Inflammatory macrophage treated with lipopolysaccharide for 1 hour (primary cell): Measurements from ENCODE around the gene RFX3.
"Not testable (repeated sequence)": the region's sequence is repeated elsewhere in the genome, so short reads cannot be mapped to it uniquely, and the experiment has no call there.

ENCODE experiments used
- DNase-seq, 2 donors: peaks; one replicate each; pipeline ENCODE4 v3.0.0-alpha.2; 2020 to 2022

Gene RFX3

DNA sequence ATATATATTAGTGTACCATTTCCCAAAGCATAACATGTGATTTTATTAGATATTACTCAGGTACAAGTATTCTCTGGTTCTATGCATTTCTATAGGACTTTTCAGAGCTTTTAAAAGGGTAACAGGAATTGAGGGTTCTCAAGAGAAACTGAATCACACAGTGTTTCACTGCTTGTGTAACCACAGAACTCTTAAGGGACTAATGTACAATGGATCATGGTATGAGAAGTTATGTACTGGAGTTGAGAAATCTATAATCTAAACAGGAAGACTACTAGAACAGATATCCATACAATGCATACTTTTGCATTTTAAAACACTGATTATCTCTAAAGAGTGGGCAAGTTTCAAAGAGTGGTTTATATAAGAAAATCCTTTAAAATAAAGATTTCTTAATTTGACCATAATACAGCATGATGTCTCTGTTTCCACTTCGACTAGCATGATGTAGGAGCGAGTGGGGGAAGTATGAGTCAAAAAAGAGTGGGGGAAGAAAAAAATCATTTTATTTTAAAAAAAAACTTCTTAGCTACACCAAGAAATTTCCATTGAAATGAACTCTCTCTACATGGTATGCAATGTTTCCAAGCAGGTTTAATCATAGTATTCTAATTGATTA lies 183.5 kb downstream of the RFX3 start:
- DNase-seq: peak; percentile 43 to 45

DNA sequence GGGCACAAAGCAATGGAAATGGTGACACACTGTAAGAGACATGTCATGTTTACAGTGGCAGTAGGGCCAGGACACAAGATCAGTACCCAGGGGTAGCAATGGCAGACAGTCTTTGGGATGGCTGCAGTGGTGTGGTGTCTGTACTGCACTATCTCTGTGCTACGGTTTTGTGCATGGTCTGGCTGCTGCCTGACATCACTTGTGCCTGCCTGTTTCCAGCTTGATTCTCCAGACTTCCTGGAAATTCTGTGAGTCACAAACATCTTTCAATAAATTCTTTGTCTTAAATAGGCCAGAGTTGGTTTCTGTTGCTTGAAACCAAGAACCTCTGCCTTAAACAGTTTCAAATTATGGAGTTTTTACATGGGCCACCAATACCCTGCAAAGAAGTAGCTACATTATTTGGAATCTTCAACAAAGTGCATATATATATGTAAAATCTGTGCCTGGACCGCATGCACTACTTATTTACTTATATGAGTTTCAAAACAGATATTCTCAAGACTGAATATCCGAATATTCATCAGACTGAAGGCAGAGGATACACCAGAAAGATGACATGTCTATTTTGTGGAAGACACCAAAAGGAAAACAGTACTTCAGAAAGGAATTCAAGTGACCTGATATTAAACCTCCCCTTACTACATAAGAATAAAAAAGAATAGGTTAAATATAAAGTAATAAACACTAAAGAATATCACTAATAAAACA lies 188.1 kb downstream of the RFX3 start:
- no peak for DNase-seq

DNA sequence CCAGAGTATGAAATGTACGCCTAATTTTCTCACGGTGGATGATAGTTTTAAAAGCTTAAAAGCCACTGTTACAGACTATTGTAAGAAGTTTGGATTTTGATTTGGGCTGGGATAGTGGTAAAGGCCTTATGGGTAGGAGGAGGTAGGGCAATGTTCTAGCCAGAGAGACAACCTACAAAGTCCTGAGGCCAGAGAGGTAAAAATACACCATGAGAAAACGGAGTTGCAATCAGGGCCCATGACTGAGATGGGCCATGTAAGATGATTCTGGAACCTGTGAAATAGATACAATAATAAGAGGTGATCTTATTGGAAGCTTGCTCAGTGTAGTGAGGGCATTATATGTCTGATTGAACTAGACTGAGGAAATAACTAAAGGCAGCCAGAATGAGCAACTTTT lies 188.8 kb downstream of the RFX3 start:
- no peak for DNase-seq

DNA sequence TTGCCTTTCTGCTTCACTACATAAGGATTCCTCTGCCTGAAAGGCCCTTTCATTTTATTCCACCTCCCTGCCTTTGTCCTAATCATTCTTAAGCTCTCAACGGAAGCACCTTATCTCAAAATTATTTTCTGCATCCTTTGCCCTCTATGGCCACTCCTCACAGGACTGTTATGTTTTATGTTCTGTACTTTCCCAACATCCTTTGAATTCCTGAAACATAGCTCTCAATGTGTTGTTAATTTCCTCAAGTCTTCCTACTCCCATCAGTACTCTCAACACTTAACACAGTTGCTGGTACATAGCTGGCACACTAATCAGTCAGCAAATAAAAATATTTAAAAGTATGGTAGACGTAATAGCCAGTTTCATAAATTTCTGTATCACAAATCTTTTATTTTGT lies 193.0 kb downstream of the RFX3 start:
- no peak for DNase-seq

DNA sequence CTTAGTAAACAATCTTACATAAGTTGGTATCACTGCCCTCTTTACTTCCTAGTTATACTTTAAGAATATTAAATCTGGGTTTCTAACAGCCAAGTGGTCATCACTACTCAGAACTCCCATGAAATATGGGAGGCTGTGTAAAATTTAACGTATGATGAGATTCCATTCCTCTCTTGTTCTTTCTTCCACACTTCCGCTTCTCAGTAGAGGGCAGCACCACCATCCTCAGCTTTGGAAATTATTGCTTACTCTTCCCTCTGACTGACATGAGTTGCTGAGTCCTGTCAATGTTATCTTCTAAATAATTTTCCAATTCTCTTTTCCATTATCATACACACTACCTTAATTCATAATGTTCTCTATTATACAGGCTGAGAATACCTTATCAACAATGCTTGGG lies 194.0 kb downstream of the RFX3 start:
- peak in 1 of 2 donors; percentile 17 for DNase-seq

DNA sequence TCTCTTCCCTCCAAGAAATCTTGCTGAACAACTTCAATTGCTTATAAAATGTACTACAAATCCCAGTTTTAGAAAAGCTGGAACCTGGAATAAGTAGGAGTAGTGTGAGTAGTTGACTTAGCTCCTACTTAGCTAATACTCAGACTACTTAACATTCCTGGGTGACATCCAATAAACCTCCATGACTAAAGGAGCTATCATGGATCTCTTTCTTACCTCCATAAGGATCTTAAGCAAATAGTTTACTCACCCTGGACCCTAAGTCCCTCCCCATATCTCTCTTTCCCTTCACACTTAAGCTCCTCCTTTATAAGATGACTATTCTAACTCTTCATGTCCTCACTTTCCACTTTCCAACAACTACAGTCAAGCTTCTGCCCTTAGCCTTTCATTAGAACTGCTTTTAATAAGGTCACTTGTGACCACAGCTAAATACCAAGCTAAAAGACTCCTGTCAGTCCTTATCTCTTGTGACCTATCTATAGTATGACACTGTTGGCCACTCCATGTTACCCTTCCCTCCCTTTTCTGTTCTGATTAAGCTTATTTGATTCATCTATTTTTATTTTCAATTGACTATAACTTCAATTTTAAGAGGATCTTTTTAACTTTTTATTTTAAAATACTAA lies 194.9 kb downstream of the RFX3 start:
- no peak for DNase-seq

DNA sequence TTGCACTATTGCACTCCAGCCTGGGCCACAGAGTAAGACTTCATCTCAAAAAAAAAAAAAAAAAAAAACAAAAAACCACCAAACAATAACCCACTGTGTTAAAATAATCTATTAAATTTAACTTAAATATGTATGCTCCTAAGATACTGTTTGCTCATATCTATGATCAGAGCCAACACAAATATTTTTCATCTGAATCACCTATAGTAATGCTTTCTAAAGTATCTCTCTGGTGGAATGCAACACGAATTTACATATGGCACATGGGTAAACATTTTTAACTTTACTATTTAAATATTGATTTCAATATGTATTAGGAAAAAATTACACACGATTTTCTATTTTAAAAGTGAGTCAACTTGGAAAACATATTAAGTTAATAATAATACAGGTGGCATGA lies 196.4 kb downstream of the RFX3 start:
- DNase-seq: no peak

DNA sequence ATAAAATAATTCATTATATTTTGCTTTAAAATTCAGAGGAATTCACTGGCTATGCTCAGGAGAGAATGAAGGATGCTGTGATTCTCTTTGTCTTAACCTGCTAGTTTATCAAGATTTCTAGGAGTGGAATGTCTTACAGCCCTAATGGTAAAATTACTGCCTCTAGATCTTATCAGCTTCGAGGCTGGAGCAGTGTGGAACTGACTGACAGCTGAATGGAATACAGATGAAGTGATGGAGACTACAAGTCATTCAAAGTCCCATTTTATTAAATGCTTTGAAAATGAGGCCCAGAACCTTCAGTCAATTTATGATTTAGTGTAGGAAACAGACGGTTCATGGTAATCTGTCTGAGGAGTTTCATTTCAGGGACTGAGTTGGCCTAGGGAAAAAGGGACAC lies 202.1 kb downstream of the RFX3 start:
- DNase-seq: no peak

DNA sequence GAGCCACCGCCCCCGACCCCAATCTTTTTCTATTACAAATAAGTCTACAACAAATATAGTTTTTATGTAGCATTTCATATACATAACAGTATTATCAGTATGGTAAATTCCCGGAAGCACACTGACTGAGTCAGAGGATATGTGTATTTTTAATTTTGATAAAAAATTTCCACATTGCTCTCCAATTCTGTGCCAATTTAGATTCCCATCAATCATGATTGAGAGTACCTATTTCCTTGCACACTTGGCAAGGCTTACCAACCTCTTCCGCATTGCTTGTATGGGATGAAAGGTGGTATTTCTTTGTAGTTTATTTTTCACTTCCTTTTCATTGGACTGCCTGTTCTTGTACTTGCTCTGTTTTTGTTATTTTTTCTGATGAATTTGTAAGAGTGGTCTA lies 204.6 kb downstream of the RFX3 start:
- DNase-seq: no peak

DNA sequence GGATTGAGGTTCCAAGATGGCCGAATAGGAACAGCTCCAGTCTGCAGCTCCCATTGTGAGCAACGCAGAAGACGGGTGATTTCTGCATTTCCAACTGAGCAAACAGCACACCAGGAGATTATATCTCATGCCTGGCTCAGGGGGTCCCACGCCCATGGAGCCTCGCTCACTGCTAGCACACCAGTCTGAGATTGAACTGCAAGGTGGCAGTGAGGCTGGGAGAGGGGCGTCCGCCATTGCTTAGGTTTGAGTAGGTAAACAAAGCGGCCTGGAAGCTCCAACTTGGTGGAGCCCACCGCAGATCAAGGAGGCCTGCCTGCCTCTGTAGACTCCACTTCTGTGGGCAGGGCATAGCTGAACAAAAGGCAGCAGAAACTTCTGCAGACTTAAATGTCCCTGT lies 213.2 kb downstream of the RFX3 start:
- not testable (repeated sequence) for DNase-seq

DNA sequence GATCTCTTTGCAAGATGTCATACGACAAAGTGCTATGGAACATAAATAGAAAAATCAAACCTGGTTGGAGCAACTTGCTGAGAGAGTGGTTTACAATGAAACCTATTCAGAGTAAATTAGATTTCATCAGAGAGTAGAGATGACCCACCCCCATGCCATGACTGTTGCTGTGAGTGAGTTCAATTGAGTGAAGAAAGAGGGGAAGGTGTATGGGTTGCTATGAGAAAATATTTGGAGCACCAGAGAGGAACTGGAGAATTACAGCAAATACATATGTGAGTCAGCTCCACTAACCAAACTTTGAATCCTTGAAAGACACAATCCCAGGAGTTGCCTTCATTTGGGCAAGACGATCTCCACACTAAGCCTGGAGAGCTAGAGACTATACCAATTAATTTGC lies 217.2 kb downstream of the RFX3 start:
- DNase-seq: no peak

DNA sequence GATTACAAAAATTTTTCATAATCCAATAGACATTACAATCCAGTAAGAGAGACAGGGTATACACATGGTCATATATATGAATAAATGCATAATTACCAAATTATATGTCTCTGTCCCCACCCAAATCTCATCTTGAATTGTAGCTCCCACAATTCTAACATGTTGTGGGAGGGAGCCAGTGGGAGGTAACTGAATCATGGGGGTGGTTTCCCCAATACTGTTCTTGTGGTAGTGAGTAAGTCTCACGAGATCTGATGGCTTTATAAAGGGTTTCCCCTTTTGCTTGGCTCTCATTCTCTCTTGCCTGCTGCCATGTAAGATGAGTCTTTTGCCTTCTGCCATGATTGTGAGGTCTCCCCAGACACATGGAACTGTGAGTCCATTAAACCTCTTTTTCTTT lies 221.4 kb downstream of the RFX3 start:
- peak; percentile 8 to 15 for DNase-seq

DNA sequence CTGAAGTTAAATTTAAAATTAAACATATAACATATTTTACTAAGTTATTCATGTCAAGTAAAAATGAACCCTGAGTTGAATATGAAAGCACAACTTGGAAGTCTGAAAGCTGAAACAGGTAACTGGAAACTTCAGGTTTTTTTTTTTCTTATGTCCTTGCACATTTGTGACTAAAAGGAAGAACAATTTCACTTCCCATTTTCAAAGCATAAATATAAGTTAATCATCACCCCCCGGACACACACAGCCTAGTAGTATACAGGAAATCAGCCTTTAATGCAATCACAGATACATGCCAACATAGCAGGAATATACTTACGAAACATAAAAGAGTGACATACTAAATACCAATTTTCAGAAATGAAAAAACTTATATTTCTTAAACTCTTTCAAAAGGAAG lies 225.9 kb downstream of the RFX3 start:
- DNase-seq: peak; percentile 67 to 69

DNA sequence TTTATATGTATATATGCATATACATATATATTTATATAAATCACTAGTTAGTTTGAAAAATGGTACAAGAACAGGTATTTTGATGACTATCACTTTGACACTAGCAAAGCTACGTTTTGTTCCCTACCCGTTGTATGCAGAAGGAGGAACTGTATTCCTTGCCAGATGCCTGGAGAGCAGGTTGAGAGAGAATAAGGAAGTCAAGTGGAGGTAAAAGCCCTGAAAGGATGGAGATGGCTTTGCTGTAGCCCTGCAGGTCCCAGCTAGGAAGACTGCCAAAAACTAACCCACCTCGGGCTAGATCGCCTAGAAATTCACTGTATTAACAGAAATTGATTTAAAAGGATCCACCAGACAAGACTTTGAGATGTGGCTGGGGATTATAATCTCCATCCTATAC lies 229.3 kb downstream of the RFX3 start:
- DNase-seq: no peak

DNA sequence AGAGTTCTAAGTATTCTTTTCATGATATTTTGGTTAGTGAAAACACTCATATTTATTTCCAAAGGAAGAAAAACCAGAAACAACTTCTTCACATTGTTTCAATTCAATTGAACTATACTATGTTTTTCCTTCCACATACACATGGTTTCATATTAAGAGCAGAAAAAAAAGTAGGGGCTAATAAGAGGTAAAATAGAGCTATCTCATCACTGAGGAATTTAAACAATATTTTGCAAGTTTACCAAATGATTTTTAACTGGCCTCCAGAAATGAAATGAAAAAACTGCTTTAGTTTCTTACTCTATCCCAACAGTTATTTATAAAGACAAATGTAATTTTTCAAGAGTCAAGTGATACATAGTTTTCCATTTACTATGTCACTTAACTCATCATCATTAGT lies 233.5 kb downstream of the RFX3 start:
- no peak for DNase-seq

DNA sequence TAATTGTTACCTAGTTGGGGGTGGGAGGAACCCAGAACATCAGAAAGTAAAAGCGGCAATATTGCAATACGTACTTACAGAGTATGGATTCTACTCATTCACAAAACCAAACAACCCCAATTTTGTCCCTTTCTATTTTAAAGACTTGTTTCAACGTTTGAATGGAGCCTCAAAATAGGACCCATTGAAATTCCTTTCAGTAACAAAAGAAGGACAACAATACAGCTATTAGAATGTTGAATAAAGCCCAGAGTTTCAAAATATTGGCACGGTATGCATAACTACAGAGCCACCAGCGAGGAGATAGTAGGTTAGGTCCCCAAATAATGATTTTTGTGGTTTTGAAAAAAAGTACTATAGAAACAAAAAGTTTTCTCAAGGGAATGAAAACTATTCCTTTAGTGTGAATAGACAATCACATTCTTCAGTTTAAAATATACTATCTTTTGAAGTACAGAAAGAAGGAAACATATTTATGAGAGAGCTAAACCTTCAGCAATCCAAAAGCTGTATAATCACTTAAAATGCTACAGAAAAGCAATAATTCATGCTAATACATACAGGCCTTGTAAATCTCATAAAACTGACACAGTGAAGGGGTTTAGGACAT lies 235.5 kb downstream of the RFX3 start:
- no peak for DNase-seq

DNA sequence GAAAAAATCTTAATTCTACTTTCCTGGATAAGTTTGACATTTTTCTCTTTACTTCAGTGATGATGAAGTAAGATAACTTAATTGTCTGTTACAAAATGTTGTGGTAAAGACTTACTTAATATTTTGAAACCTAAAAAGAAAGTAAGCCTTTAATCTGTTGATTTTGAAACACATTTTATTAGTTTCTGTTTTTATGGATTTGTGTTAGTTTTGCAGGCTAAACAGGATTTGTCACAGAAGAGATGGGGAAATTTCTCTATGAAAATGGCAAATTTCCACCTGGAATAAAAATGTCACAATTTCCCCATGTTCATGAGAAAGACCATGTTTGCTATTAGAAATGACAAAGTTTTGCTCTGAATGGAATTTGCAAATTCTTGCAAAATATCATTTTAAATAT lies 237.1 kb downstream of the RFX3 start:
- peak; percentile 19 to 25 for DNase-seq

DNA sequence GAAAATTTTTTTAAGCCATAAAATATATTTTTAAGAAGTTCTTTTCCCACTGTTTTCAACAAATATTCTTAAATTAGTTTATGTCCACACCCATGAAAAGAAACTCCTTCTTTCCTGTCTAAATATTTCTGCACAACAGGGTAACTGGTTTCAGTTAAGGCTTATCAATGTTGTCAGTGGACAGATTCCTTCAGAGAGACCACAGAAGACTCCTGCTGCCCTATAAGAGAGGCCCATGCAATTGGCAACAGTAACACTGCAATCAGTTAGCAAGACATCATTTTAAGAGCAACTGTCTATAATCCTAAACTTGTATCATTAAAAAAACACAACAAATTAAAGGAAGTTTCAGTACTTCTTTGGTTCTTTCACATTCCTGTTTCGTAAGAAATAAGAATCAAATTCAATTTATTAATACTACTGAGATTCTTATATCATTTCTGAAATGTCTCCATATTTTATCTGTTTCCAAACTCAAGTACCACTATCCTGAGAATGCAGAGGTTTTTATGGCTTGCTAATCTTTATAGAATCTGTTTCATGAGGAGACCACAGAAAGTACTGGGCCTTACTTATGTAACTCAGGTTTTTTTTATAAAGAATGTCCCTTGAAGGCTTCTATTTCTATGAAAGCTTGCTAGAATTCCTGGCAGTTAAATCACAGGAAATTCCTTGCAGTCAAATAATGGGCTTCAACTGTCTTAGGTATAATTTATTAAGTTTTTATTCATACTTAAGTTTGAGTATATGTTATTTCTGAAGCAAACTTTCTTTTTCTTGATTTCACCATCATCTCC lies 240.2 kb downstream of the RFX3 start:
- DNase-seq: no peak

DNA sequence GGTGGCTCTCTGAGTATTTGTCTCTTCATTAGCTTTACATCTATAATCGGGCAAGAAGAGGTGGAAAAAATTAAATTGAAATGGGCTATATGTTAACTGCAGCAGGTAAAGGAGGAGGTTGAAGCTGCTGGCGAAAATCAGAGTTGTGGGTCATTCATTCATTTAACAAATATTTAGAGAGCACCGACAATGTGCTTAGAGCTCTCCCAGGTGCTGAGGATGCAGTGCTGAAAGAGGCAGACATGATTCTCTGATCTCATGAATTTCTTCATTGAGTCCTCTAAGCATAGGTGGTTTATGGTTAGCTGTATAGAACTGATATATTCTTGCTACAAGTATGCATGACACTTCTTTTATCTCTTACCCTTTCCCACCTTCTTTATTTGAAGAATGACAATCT lies 243.4 kb downstream of the RFX3 start:
- DNase-seq: no peak

DNA sequence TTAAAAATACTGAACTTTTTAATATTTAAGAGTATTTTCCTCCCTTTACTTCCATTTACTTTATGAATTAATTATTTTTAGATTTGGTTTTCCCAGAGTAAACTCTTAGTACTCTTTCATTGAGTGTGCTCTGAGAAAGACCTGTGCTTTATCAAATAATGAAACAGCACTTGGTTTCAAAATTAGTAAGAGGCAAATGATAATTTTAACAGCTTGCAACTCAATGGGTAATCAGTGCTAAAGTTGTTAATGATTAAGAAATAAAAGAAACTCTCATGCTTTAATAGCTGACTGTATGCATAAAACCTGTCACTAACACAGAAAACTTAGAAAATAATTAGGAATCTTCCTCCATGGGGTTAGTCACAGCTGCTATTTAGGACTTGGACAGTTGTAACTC lies 244.4 kb downstream of the RFX3 start:
- no peak for DNase-seq

DNA sequence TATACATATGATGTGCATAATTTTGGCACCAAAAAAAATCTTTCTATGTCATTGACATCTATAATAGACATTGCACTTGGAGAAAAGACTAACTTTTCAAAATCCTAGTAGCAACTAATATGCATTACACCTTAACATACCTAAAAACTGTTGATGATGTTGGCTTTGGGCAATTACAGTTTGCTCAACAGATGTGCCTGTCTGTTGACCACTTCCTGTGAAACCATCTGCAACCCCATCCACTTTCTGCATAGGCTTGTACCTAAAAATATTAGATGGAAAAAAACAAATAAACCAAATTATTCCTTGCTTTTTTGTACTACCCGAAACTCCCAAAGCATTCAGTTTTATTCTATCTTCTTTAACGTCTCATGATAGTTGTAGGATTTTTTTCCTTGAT lies 248.6 kb downstream of the RFX3 start:
- no peak for DNase-seq

DNA sequence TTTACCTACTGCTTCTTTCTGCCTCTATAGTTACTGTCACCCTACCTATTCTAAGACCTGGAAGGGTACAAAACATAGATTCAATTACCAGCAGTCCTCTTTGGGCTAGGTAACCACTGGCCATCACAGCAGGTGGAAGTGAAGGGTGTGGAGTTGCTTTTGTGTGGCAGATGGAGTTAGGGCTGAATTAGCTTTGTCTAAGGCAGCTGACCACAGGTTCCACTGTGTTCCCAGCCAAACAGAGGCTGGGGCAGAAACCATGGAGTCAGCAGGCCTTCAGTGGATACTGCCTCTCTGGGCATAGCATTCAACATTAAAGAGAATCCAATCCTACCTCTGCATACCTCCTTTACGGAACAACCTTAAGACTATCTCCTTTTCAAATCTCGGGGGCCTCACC lies 254.2 kb downstream of the RFX3 start:
- DNase-seq: no peak

DNA sequence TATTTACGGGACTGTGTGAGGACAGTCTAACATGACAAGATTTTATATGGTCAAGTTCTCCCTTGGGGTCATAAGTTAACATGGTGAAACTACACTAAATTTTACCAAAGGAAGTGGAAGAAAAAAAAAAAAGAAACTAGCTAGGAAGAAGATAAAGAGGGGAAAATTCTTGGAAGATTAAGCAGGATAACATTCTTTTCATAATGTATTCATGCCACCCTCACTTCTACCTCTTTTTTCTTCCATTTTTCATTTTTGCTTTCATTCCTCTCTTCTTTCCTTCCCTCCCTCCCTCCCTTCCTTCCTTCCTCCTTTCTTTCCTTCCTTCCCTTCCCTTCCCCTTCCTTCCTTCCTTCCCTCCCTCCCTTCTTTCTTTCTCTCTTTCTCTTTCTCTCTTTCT lies 254.6 kb downstream of the RFX3 start:
- DNase-seq: no peak
